ENCODE results near the gene GOLPH3L. TPM values are rescaled to one million over a fixed set of nuclear protein-coding genes. Genes with fewer than 3 reads are reported as not detected.
"Not testable (repeated sequence)": the region's sequence is repeated elsewhere in the genome, so short reads cannot be mapped to it uniquely, and the experiment has no call there.

GOLPH3L gene
- 12.1 and 14.1 TPM in 2 replicates for total RNA-seq (2014; rRNA removed; shearing (Covaris generic); ENCODE audit: low replicate concordance)

GRCh38 chr1:150696995-150697927, at the start of gene GOLPH3L:
Gene GOLPH3L, minus strand, starts transcription at chr1:150697154. Its CDS starts 2,316 bp downstream, at chr1:150694838.
- Histone ChIP-seq H3K9me3 (no peaks in the 10 kb centered on the region), H3K27me3 (peaks cover 11% of the 10 kb centered on the region), H3K4me3 (peak within 1 kb of the TSS; percentile 88), H3K36me3 (peaks cover 21% of the 10 kb centered on the region)
- peak; percentile 98 for DNase-seq

- no peak overlapping the region for H3K4me3 ChIP-seq
- no peak for DNase-seq
- H3K9me3 ChIP-seq = no peaks in the 10 kb centered on the region
- no peaks in the 10 kb centered on the region for H3K27me3 ChIP-seq
- no peaks in the 10 kb centered on the region for H3K36me3 ChIP-seq
Observed at GRCh38 chr1:150730130-150730721, 33.3 kb upstream of the GOLPH3L start.

- Histone ChIP-seq H3K36me3 (no peaks in the 10 kb centered on the region), H3K9me3 (no peaks in the 10 kb centered on the region), H3K27me3 (0 out of 2 replicates have a peak, but pooled peaks cover 2% of the 10 kb centered on the region), H3K4me3 (no peak overlapping the region)
- no peak for DNase-seq
Observed at GRCh38 chr1:150724336-150724735, 27.4 kb upstream of the GOLPH3L start.

- Histone ChIP-seq H3K27me3 (0 out of 2 replicates have a peak, but pooled peaks cover 2% of the 10 kb centered on the region), H3K4me3 (no peak within 1 kb of the TSS), H3K36me3 (no peaks in the 10 kb centered on the region), H3K9me3 (no peaks in the 10 kb centered on the region)
- no peak for DNase-seq
Observed at GRCh38 chr1:150720703-150721102, 23.7 kb upstream of the GOLPH3L start, which contains the start of gene HORMAD1. Gene HORMAD1, minus strand, starts transcription at chr1:150720895. Its CDS starts 1,390 bp downstream, at chr1:150719505.

GRCh38 chr1:150720098-150720497, 23.1 kb upstream of the GOLPH3L start:
- Histone ChIP-seq H3K4me3 (no peak overlapping the region), H3K36me3 (no peaks in the 10 kb centered on the region), H3K9me3 (no peaks in the 10 kb centered on the region), H3K27me3 (0 out of 2 replicates have a peak, but pooled peaks cover 2% of the 10 kb centered on the region)
- DNase-seq = no peak

GRCh38 chr1:150718225-150718891, 21.4 kb upstream of the GOLPH3L start:
- DNase-seq = no peak
- H3K36me3 ChIP-seq = no peaks in the 10 kb centered on the region
- H3K27me3 ChIP-seq = 0 out of 2 replicates have a peak, but pooled peaks cover 2% of the 10 kb centered on the region
- no peak overlapping the region for H3K4me3 ChIP-seq
- H3K9me3 ChIP-seq = no peaks in the 10 kb centered on the region

GRCh38 chr1:150709031-150709430, 12.1 kb upstream of the GOLPH3L start:
- H3K4me3 ChIP-seq, DNase-seq, H3K9me3 ChIP-seq, H3K36me3 ChIP-seq, H3K27me3 ChIP-seq: not testable (repeated sequence)

GRCh38 chr1:150708595-150708994, 11.6 kb upstream of the GOLPH3L start:
- Histone ChIP-seq H3K4me3 (no peak overlapping the region), H3K9me3 (no peaks in the 10 kb centered on the region), H3K36me3 (no peaks in the 10 kb centered on the region), H3K27me3 (peaks cover 2% of the 10 kb centered on the region; the same call in 1 of the 2 replicates)
- no peak for DNase-seq

- no peak overlapping the region for H3K4me3 ChIP-seq
Observed at GRCh38 chr1:150706091-150706490, 9.1 kb upstream of the GOLPH3L start.

GRCh38 chr1:150703427-150703826, 6.5 kb upstream of the GOLPH3L start:
- Histone ChIP-seq H3K36me3 (no peaks in the 10 kb centered on the region), H3K4me3 (no peak overlapping the region), H3K9me3 (no peaks in the 10 kb centered on the region), H3K27me3 (peaks cover 23% of the 10 kb centered on the region)
- DNase-seq = no peak

More at GRCh38 chr1:150706091-150706490, 9.1 kb upstream of the GOLPH3L start:
- H3K27me3 ChIP-seq = peaks cover 19% of the 10 kb centered on the region
- no peaks in the 10 kb centered on the region for H3K9me3 ChIP-seq
- no peaks in the 10 kb centered on the region for H3K36me3 ChIP-seq
- DNase-seq = no peak

- DNase-seq = no peak
- peaks cover 24% of the 10 kb centered on the region for H3K36me3 ChIP-seq
- H3K9me3 ChIP-seq = no peaks in the 10 kb centered on the region
- H3K27me3 ChIP-seq = peaks cover 5% of the 10 kb centered on the region; the same call in 1 of the 2 replicates
- peak overlapping the region; percentile 88 for H3K4me3 ChIP-seq
Observed at GRCh38 chr1:150696590-150696989, 364 bp downstream of the GOLPH3L start.

- Histone ChIP-seq H3K27me3 (peaks cover 4% of the 10 kb centered on the region; the same call in 1 of the 2 replicates), H3K9me3 (no peaks in the 10 kb centered on the region), H3K4me3 (peak overlapping the region; percentile 88), H3K36me3 (peaks cover 28% of the 10 kb centered on the region)
- no peak for DNase-seq
Observed at GRCh38 chr1:150696162-150696561, 792 bp downstream of the GOLPH3L start.

- Histone ChIP-seq H3K9me3 (no peaks in the 10 kb centered on the region), H3K27me3 (0 out of 2 replicates have a peak, but pooled peaks cover under 1% of the 10 kb centered on the region), H3K4me3 (no peak overlapping the region; the same call in 1 of the 2 replicates), H3K36me3 (peaks cover 34% of the 10 kb centered on the region)
- DNase-seq = no peak
Observed at GRCh38 chr1:150695561-150695960, 1.4 kb downstream of the GOLPH3L start.

GRCh38 chr1:150692720-150693119, 4.2 kb downstream of the GOLPH3L start:
- DNase-seq = no peak
- H3K9me3 ChIP-seq = no peaks in the 10 kb centered on the region
- no peak overlapping the region for H3K4me3 ChIP-seq
- peaks cover 52% of the 10 kb centered on the region for H3K36me3 ChIP-seq
- no peaks in the 10 kb centered on the region for H3K27me3 ChIP-seq

GRCh38 chr1:150688763-150689162, 8.2 kb downstream of the GOLPH3L start:
- no peak for DNase-seq
- H3K4me3 ChIP-seq = no peak overlapping the region
- H3K9me3 ChIP-seq = no peaks in the 10 kb centered on the region
- H3K36me3 ChIP-seq = peaks cover 48% of the 10 kb centered on the region
- H3K27me3 ChIP-seq = no peaks in the 10 kb centered on the region

GRCh38 chr1:150686275-150686674, 10.7 kb downstream of the GOLPH3L start:
- H3K9me3 ChIP-seq = no peaks in the 10 kb centered on the region
- peaks cover 36% of the 10 kb centered on the region for H3K36me3 ChIP-seq
- H3K27me3 ChIP-seq = no peaks in the 10 kb centered on the region
- H3K4me3 ChIP-seq = no peak overlapping the region
- DNase-seq = no peak

GRCh38 chr1:150683914-150684313, 13.0 kb downstream of the GOLPH3L start:
- no peak overlapping the region for H3K4me3 ChIP-seq
- no peaks in the 10 kb centered on the region for H3K9me3 ChIP-seq
- peaks cover 22% of the 10 kb centered on the region for H3K36me3 ChIP-seq
- no peak for DNase-seq
- no peaks in the 10 kb centered on the region for H3K27me3 ChIP-seq

Measured in MG63 (cell line).